ENCODE results near the gene SPDYE3.
"Not testable (repeated sequence)": the region's sequence is repeated elsewhere in the genome, so short reads cannot be mapped to it uniquely, and the experiment has no call there.

- not testable (repeated sequence) for TF ChIP-seq CTCF (IDR thresholded peaks at IDR 0.05; ENCODE audit: poor library complexity); EZH2 (IDR thresholded peaks at IDR 0.05; ENCODE audit: borderline replicate concordance); EZH2phosphoT487 (IDR thresholded peaks at IDR 0.05; ENCODE audit: low read depth, severe bottlenecking, unreplicated experiment)
These were observed 36.4 kb upstream of the SPDYE3 start for GRCh38 chr7:100270941-100271593.

All from hepatocyte (in vitro differentiated cells).